ENCODE data around the gene AR. TPM values are rescaled to one million over a fixed set of nuclear protein-coding genes. Genes with fewer than 3 reads are reported as not detected.

AR gene
- total and polyA plus RNA-seq, 2 of the 4 experiments (the other 2 are of a cell fraction), result 1.5 to 4.7 TPM

GRCh38 chrX:67523002-67523681 is 20.7 kb upstream of the AR start:
- intact Hi-C loops (cut with micrococcal nuclease) (no loop called here), in situ Hi-C loops (cut with MboI; ENCODE audit: low sequenced_read_pairs) (no loop called here), dilution Hi-C loops (cut with HindIII; ENCODE audit: low sequenced_read_pairs, unreplicated experiment) (no loop called here)
- no peak overlapping the region for H3K18ac ChIP-seq (ENCODE audit: low read depth, low read length)
- no TSS peak for BruUV-seq (replicated peaks)
- H3K4me1 ChIP-seq (ENCODE audit: control insufficient read depth, insufficient read depth, low read length), result no peaks in the 10 kb centered on the region
- H3K9ac ChIP-seq (ENCODE audit: low read depth, low read length), result no peak overlapping the region
- no peak overlapping the region for H3K4me3 ChIP-seq (ENCODE audit: insufficient read depth, low read depth, low read length)
- no peak overlapping the region for H2AFZ ChIP-seq (replicated peaks; ENCODE audit: low read length, poor library complexity)
- H3K27me3 ChIP-seq (ENCODE audit: control insufficient read depth, insufficient read depth, low read length), result no peaks in the 10 kb centered on the region
- no peak overlapping the region for H2AK5ac ChIP-seq (ENCODE audit: low read depth, low read length)
- WGBS, 2 experiments (ENCODE audit: extremely low coverage in 2 of 2, insufficient read length in 1 of 2), result no CpG with 5 or more reads among the region's 3 CpGs
- H3K4ac ChIP-seq (ENCODE audit: low read depth, low read length), result no peak overlapping the region
- TF ChIP-seq POLR2A (IDR thresholded peaks at IDR 0.05; ENCODE audit: low read depth, low read length) (no peak), CHD1 (IDR thresholded peaks at IDR 0.05; ENCODE audit: low read depth, low read length) (no peak), USF2 (IDR thresholded peaks at IDR 0.05; ENCODE audit: low read depth, low read length) (no peak), RAD21 (IDR thresholded peaks at IDR 0.05; ENCODE audit: low read length) (no peak), BHLHE40 (IDR thresholded peaks at IDR 0.05; ENCODE audit: low read depth, low read length) (no peak), CEBPB (IDR thresholded peaks at IDR 0.05; ENCODE audit: low read depth, low read length) (no peak), MAFK (IDR thresholded peaks at IDR 0.05; ENCODE audit: low read depth, low read length) (no peak), MAZ (IDR thresholded peaks at IDR 0.05; ENCODE audit: borderline replicate concordance, low read depth, low read length) (no peak), NFE2L2 (IDR thresholded peaks at IDR 0.05; ENCODE audit: low read depth, low read length) (no peak), SMC3 (IDR thresholded peaks at IDR 0.05; ENCODE audit: low read depth, low read length) (no peak), RCOR1 (IDR thresholded peaks at IDR 0.05; ENCODE audit: insufficient replicate concordance, low read length) (no peak), MXI1 (IDR thresholded peaks at IDR 0.05; ENCODE audit: borderline replicate concordance, low read depth, low read length) (no peak)
- TF ChIP-seq, protein P1, sequence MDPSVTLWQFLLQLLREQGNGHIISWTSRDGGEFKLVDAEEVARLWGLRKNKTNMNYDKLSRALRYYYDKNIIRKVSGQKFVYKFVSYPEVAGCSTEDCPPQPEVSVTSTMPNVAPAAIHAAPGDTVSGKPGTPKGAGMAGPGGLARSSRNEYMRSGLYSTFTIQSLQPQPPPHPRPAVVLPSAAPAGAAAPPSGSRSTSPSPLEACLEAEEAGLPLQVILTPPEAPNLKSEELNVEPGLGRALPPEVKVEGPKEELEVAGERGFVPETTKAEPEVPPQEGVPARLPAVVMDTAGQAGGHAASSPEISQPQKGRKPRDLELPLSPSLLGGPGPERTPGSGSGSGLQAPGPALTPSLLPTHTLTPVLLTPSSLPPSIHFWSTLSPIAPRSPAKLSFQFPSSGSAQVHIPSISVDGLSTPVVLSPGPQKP (IDR thresholded peaks at IDR 0.05; ENCODE audit: borderline replicate concordance, low read depth, low read length), result no peak
- no peak overlapping the region for H4K91ac ChIP-seq (ENCODE audit: insufficient read depth, low read depth, low read length)
- H3K9me3 ChIP-seq (ENCODE audit: control insufficient read depth, insufficient read depth, low read length), result no peaks in the 10 kb centered on the region
- no peak for ATAC-seq (ENCODE audit: low read depth)
- no peak overlapping the region for H3K27ac ChIP-seq (ENCODE audit: insufficient read depth, low read length)
- H3K9me1 ChIP-seq (ENCODE audit: insufficient read depth, low read length), result no peaks in the 10 kb centered on the region
- no peak overlapping the region for H4K8ac ChIP-seq (ENCODE audit: low read depth in 2 of 2, low read length in 2 of 2)
- no peaks in the 10 kb centered on the region for H3K79me1 ChIP-seq (ENCODE audit: low read depth in 1 of 2, low read length in 2 of 2)
- no peaks in the 10 kb centered on the region for H3K36me3 ChIP-seq (ENCODE audit: control insufficient read depth, insufficient read depth, low read length)
- H3K56ac ChIP-seq (ENCODE audit: extremely low read depth, insufficient read depth, low read length), result no peak overlapping the region
- no peak overlapping the region for H2AK9ac ChIP-seq (replicated peaks; ENCODE audit: low read depth, low read length, poor library complexity)
- POLR2A ChIA-PET (ENCODE audit: unreplicated experiment), result no interaction called here
- H2BK20ac ChIP-seq (ENCODE audit: low read depth, low read length), result no peak overlapping the region
- H3K14ac ChIP-seq (replicated peaks; ENCODE audit: low read depth, low read length), result no peak overlapping the region
- no peak for DNase-seq
- H2BK5ac ChIP-seq (ENCODE audit: low read depth, low read length, poor library complexity, severe bottlenecking), result no peak overlapping the region
- H3K4me2 ChIP-seq (ENCODE audit: low read depth, low read length), result no peak overlapping the region
- H2BK15ac ChIP-seq (ENCODE audit: low read depth, low read length), result no peak overlapping the region
- H4K20me1 ChIP-seq (ENCODE audit: insufficient read depth, low read length), result no peaks in the 10 kb centered on the region
- no peak overlapping the region for H2BK120ac ChIP-seq (ENCODE audit: low read depth, low read length)
- H4K5ac ChIP-seq (ENCODE audit: low read depth, low read length), result no peak overlapping the region
- CTCF ChIA-PET, result no interaction called here
- no peak overlapping the region for H3K23ac ChIP-seq (ENCODE audit: low read depth, low read length)

Data from IMR-90 (cell line).